ENCODE data around the gene NAMPT.

DNA sequence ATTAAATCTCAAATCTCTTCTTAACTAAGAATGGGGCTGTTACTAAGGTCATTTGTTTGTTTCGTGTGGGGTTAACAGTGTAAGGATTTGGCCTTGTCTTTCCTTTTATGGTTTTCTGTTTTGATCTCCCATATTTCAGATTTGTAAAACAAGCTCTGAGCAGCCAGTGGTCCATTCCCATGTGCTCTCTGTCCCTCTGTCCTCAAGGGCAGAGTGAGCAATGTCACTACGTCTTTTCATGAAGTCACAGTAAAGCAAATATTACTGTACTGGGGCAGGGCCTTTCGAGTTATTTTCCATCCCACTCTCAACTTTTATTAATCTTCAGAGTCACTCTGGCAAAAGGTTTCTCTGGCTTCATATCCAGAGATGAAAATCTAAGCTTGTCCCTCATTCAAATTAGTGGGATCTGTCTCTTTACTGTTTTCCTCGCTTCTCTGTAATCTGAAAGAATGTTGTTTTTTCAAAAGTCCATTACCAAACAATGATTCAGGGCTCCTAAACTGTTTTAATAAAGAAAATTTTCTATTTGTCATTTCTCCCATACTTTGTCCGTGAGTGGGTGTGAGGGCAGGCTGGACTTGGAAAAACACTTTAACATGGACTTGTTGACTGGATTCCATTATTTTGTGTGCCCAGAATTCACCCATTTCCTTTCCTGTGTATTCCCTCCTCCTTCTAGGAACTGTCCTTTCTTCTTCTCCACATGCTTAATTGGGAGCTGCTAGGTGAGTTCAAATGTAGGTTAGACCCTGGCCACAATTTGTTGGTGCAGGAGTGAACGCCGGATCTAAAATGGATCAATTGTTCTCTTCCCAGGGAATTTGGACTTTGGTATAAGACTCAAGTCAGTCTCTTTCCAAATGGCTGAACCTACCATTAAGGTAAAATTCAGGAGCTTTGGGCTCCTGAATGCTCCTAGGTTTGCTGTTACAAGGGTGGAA, 42.1 kb upstream of the NAMPT start:
- no peak for TF ChIP-seq POLR2A (IDR thresholded peaks at IDR 0.05; ENCODE audit: low read depth, low read length)
- no peak for TF ChIP-seq TAF1 (IDR thresholded peaks at IDR 0.05; ENCODE audit: low read depth, low read length)
- TF ChIP-seq SPI1 (IDR thresholded peaks at IDR 0.05; ENCODE audit: low read depth, low read length), result no peak
